ENCODE data around the gene SREK1IP1.
"Not testable (repeated sequence)": the region's sequence is repeated elsewhere in the genome, so short reads cannot be mapped to it uniquely, and the experiment has no call there.

SREK1IP1 gene

DNA sequence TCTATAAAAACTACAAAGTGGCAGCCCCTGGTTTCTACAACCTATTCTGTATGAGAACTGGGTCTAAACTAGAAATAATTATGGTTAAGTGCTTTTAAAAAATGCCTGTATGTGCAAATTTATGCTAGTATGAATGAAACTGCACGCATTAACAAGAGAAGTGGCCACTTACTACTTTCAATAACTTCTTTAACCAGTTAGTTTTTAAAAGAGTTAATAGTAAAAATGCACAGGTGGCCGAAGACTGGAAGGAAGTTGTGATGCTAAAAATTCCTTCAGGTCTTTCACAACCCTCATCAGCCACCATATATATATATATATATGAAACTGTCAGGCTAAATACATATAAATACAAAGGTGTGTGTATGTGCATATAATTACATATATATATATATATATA is 41.3 kb downstream of the SREK1IP1 start:
- no peak for DNase-seq (ENCODE audit: low read depth, low spot score)
- H3K4me3 ChIP-seq (ENCODE audit: low read depth, low read length): no peak overlapping the region
- TF ChIP-seq CTCF (IDR thresholded peaks at IDR 0.05; ENCODE audit: low read depth, low read length): no peak
- in situ Hi-C loops (cut with HindIII; ENCODE audit: low sequenced_read_pairs): no loop called here

GRCh38 chr5:64722588-64722987 is 45.9 kb downstream of the SREK1IP1 start:
- TF ChIP-seq CTCF (IDR thresholded peaks at IDR 0.05; ENCODE audit: low read depth, low read length): no peak
- DNase-seq (ENCODE audit: low read depth, low spot score): no peak
- H3K4me3 ChIP-seq (ENCODE audit: low read depth, low read length): no peak overlapping the region
- in situ Hi-C loops (cut with HindIII; ENCODE audit: low sequenced_read_pairs): no loop called here

DNA sequence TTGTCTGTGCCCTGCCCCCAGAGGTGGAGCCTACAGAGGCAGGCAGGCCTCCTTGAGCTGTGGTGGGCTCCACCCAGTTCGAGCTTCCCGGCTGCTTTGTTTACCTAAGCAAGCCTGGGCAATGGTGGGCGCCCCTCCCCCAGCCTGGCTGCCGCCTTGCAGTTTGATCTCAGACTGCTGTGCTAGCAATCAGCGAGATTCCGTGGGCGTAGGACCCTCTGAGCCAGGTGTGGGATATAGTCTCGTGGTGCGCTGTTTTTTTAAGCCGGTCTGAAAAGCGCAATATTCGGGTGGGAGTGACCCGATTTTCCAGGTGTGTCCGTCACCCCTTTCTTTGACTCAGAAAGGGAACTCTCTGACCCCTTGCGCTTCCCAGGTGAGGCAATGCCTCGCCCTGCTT is 54.0 kb downstream of the SREK1IP1 start:
- H3K4me3 ChIP-seq (ENCODE audit: low read depth, low read length); in situ Hi-C loops (cut with HindIII; ENCODE audit: low sequenced_read_pairs); DNase-seq (ENCODE audit: low read depth, low spot score): not testable (repeated sequence)

GRCh38 chr5:64707191-64707590 is 61.3 kb downstream of the SREK1IP1 start:
- DNase-seq (ENCODE audit: low read depth, low spot score): no peak
- H3K4me3 ChIP-seq (ENCODE audit: low read depth, low read length): no peak overlapping the region
- in situ Hi-C loops (cut with HindIII; ENCODE audit: low sequenced_read_pairs): no loop called here
- TF ChIP-seq CTCF (IDR thresholded peaks at IDR 0.05; ENCODE audit: low read depth, low read length): no peak

GRCh38 chr5:64706074-64706473 is 62.4 kb downstream of the SREK1IP1 start:
- DNase-seq (ENCODE audit: low read depth, low spot score); in situ Hi-C loops (cut with HindIII; ENCODE audit: low sequenced_read_pairs); H3K4me3 ChIP-seq (ENCODE audit: low read depth, low read length): not testable (repeated sequence)

- DNase-seq (ENCODE audit: low read depth, low spot score): no peak
- in situ Hi-C loops (cut with HindIII; ENCODE audit: low sequenced_read_pairs): no loop called here
- no peak overlapping the region for H3K4me3 ChIP-seq (ENCODE audit: low read depth, low read length)
- TF ChIP-seq CTCF (IDR thresholded peaks at IDR 0.05; ENCODE audit: low read depth, low read length): no peak
Measured at GRCh38 chr5:64700765-64701164, 67.7 kb downstream of the SREK1IP1 start.

GRCh38 chr5:64696414-64696813 is 72.1 kb downstream of the SREK1IP1 start:
- DNase-seq (ENCODE audit: low read depth, low spot score); H3K4me3 ChIP-seq (ENCODE audit: low read depth, low read length); in situ Hi-C loops (cut with HindIII; ENCODE audit: low sequenced_read_pairs): not testable (repeated sequence)

DNA sequence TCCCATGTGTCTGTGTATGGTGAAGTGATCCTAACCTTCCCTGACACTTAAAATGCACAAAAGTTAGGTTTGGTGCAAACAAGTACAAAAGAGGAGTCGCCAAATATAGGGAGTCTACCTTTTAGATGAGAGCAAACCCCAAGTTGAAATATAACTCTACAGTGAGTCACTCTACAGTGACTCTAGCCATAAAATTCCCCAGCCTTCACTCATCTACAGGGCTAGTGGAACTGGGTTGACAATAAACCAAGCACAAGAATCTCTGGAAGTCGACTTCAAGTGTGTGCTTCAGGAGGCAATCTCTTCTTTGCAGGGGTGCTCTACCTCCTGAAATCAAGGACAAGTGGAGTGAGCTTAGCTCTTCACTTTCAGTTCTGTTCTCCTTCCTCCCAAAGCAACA is 74.9 kb downstream of the SREK1IP1 start:
- DNase-seq (ENCODE audit: low read depth, low spot score): no peak
- in situ Hi-C loops (cut with HindIII; ENCODE audit: low sequenced_read_pairs): no loop called here
- H3K4me3 ChIP-seq (ENCODE audit: low read depth, low read length): no peak overlapping the region
- no peak for TF ChIP-seq CTCF (IDR thresholded peaks at IDR 0.05; ENCODE audit: low read depth, low read length)

Measured in astrocyte of the spinal cord (primary cell).